ENCODE measurements around the gene ADCY3. TPM values are rescaled to one million over a fixed set of nuclear protein-coding genes. Genes with fewer than 3 reads are reported as not detected.

Gene ADCY3
- total and polyA plus RNA-seq, 8 donors, result 5.2 to 339 (median 24.2) TPM

GRCh38 chr2:24886126-24886501 lies 33.9 kb downstream of the ADCY3 start:
- H3K27ac ChIP-seq, result peak overlapping the region in 3 of 5 donors; percentile 43 to 53 (median 46)

GRCh38 chr2:24885221-24886125 lies 34.6 kb downstream of the ADCY3 start:
- no peak overlapping the region for H3K4me3 ChIP-seq
- peaks cover 0 to 16% (median 9%) of the 10 kb centered on the region in 4 donors for H3K4me1 ChIP-seq
- no peaks in the 10 kb centered on the region for H3K9me3 ChIP-seq
- intact Hi-C loops (cut with DNase I; ENCODE audit: low total_unique reads), result no loop called here
- peak in 1 of 2 donors; percentile 65 for DNase-seq
- WGBS, 5 donors, result 78 to 87% (median 84%) methylated on average over 11 of the region's 11 CpGs
- H3K27ac ChIP-seq, result peak overlapping the region in 2 of 5 donors; percentile 38 to 43
- no peaks in the 10 kb centered on the region for H3K36me3 ChIP-seq
- H3K27me3 ChIP-seq, result no peaks in the 10 kb centered on the region
- TF ChIP-seq POLR2A (IDR thresholded peaks at IDR 0.05) (no peak), EP300 (IDR thresholded peaks at IDR 0.05) (no peak), CTCF (IDR thresholded peaks at IDR 0.05) (no peak), POLR2AphosphoS5 (IDR thresholded peaks at IDR 0.05) (no peak)

More at GRCh38 chr2:24886126-24886501, 33.9 kb downstream of the ADCY3 start:
- Histone ChIP-seq H3K4me1 (peaks cover 0 to 16% (median 9%) of the 10 kb centered on the region in 4 donors), H3K9me3 (no peaks in the 10 kb centered on the region), H3K27me3 (no peaks in the 10 kb centered on the region), H3K36me3 (no peaks in the 10 kb centered on the region), H3K4me3 (no peak overlapping the region)
- no peak for DNase-seq
- TF ChIP-seq CTCF (IDR thresholded peaks at IDR 0.05) (no peak), EP300 (IDR thresholded peaks at IDR 0.05) (no peak), POLR2AphosphoS5 (IDR thresholded peaks at IDR 0.05) (no peak), POLR2A (IDR thresholded peaks at IDR 0.05) (no peak)
- intact Hi-C loops (cut with DNase I; ENCODE audit: low total_unique reads), result no loop called here
- WGBS, 5 donors, result 70 to 81% (median 78%) methylated on average over 13 of the region's 13 CpGs

GRCh38 chr2:24883946-24884345 lies 36.1 kb downstream of the ADCY3 start:
- Histone ChIP-seq H3K27ac (peak overlapping the region in 1 of 5 donors; percentile 50), H3K4me3 (no peak overlapping the region)

GRCh38 chr2:24881623-24882022 lies 38.4 kb downstream of the ADCY3 start:
- Histone ChIP-seq H3K27me3 (no peaks in the 10 kb centered on the region), H3K9me3 (no peaks in the 10 kb centered on the region), H3K4me1 (peaks cover 0 to 16% (median 8%) of the 10 kb centered on the region in 4 donors), H3K27ac (no peak overlapping the region), H3K36me3 (no peaks in the 10 kb centered on the region), H3K4me3 (no peak overlapping the region)
- no peak for TF ChIP-seq EP300 (IDR thresholded peaks at IDR 0.05)
- TF ChIP-seq CTCF (IDR thresholded peaks at IDR 0.05), result no peak
- no peak for TF ChIP-seq POLR2A (IDR thresholded peaks at IDR 0.05)
- no peak for TF ChIP-seq POLR2AphosphoS5 (IDR thresholded peaks at IDR 0.05)
- DNase-seq, result no peak
- 80 to 91% (median 88%) methylated on average over 9 of the region's 9 CpGs for WGBS, 5 donors
- intact Hi-C loops (cut with DNase I; ENCODE audit: low total_unique reads), result no loop called here

More at GRCh38 chr2:24883946-24884345, 36.1 kb downstream of the ADCY3 start:
- WGBS, 5 donors, result 57 to 77% (median 65%) methylated on average over 4 of the region's 4 CpGs
- Histone ChIP-seq H3K9me3 (no peaks in the 10 kb centered on the region), H3K27me3 (no peaks in the 10 kb centered on the region), H3K4me1 (peaks cover 0 to 16% (median 9%) of the 10 kb centered on the region in 4 donors), H3K36me3 (no peaks in the 10 kb centered on the region)
- no peak for DNase-seq
- intact Hi-C loops (cut with DNase I; ENCODE audit: low total_unique reads), result no loop called here
- TF ChIP-seq CTCF (IDR thresholded peaks at IDR 0.05) (no peak), EP300 (IDR thresholded peaks at IDR 0.05) (no peak), POLR2AphosphoS5 (IDR thresholded peaks at IDR 0.05) (no peak), POLR2A (IDR thresholded peaks at IDR 0.05) (no peak)
